Stomach (tissue), 4 donors: ENCODE data around the gene RNF121.

ENCODE experiments used
- CTCF ChIP-seq, 7 experiments: fragments of 450-650 bp in 4 of 7; fragments of 200-600 bp in 3 of 7; sonication (generic) in 3 of 7; IDR thresholded peaks; one replicate each; pipeline ENCODE4 v1.5.1; 2016 to 2019; ENCODE audit warnings: antibody characterized with exemption in 7 of 7, control low read depth in 2 of 7, mild to moderate bottlenecking in 1 of 7
- POLR2A ChIP-seq, 4 donors: fragments of 450-650 bp; IDR thresholded peaks; one replicate each; pipeline ENCODE4 v1.6.1; 2016; ENCODE audit warnings: antibody characterized with exemption in 4 of 4, control low read depth in 2 of 4, mild to moderate bottlenecking in 1 of 4, moderate library complexity in 1 of 4
- POLR2AphosphoS5 ChIP-seq, 3 donors: sonication (generic); formaldehyde crosslinking; IDR thresholded peaks; one replicate each; pipeline ENCODE4 v1.6.1; 2016; ENCODE audit warnings: antibody characterized with exemption in 3 of 3

GRCh38 chr11:72037554-72038311, 108.9 kb downstream of the RNF121 start:
- TF ChIP-seq CTCF (IDR thresholded peaks at IDR 0.05) = no peak
- TF ChIP-seq POLR2A (IDR thresholded peaks at IDR 0.05) = no peak
- TF ChIP-seq POLR2AphosphoS5 (IDR thresholded peaks at IDR 0.05) = no peak
